ENCODE data around the gene RPL22. TPM values are rescaled to one million over a fixed set of nuclear protein-coding genes. Genes with fewer than 3 reads are reported as not detected.

RPL22 gene
- total RNA-seq, 3 donors from 2014 or later = 210 to 329 (median 306) TPM

GRCh38 chr1:6154525-6155319 lies 44.7 kb downstream of the RPL22 start:
- Histone ChIP-seq H3K4me1 (peaks cover 0 to 7% of the 10 kb centered on the region in 2 donors), H3K9me3 (no peaks in the 10 kb centered on the region), H3K27ac (no peak overlapping the region), H3K36me3 (no peaks in the 10 kb centered on the region), H3K4me3 (no peak overlapping the region), H3K27me3 (peaks cover 0 to 3% of the 10 kb centered on the region in 2 donors)
- DNase-seq (ENCODE audit: low spot score in 2 of 2) = no peak
- intact Hi-C loops (cut with DNase I; ENCODE audit: low total_unique reads) = loop anchor here (5.0 kb wide), 1 partner anchor 413 kb away; no protein-coding TSS in a partner anchor
- no peak for TF ChIP-seq CTCF (IDR thresholded peaks at IDR 0.05)
- TF ChIP-seq POLR2A (IDR thresholded peaks at IDR 0.05) = no peak
- no peak for TF ChIP-seq POLR2AphosphoS5 (IDR thresholded peaks at IDR 0.05)

DNA sequence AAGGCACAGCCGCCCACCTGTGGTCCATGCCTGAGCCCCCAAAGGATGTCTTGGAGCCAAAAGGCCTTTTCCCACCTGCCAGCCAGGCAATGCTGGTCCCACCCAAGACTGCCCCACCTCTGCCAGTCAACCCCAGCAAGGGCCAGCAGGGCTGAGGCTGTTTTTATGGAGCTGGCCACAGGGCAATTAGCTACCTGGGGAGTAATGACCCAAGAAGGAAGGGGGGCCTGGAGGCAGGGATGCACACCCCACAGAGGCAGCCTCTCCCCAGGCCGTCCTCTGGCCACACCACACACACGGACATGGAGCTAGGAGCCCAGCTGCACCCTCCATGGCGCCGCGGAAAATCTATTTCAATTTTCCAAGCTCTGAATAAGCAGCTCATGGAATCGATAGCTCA lies 46.5 kb downstream of the RPL22 start:
- TF ChIP-seq POLR2AphosphoS5 (IDR thresholded peaks at IDR 0.05) (no peak), POLR2A (IDR thresholded peaks at IDR 0.05) (no peak), CTCF (IDR thresholded peaks at IDR 0.05) (no peak)
- peaks cover 3 to 13% of the 10 kb centered on the region in 2 donors for H3K27me3 ChIP-seq
- no peak overlapping the region for H3K27ac ChIP-seq
- H3K36me3 ChIP-seq = no peaks in the 10 kb centered on the region
- peaks cover 0 to 7% of the 10 kb centered on the region in 2 donors for H3K4me1 ChIP-seq
- no peak overlapping the region for H3K4me3 ChIP-seq
- H3K9me3 ChIP-seq = no peaks in the 10 kb centered on the region
- no peak for DNase-seq (ENCODE audit: low spot score in 2 of 2)
- intact Hi-C loops (cut with DNase I; ENCODE audit: low total_unique reads) = loop anchor here (1.0 to 5.0 kb wide), 2 partner anchors 45 to 414 kb away; no protein-coding TSS in a partner anchor

DNA sequence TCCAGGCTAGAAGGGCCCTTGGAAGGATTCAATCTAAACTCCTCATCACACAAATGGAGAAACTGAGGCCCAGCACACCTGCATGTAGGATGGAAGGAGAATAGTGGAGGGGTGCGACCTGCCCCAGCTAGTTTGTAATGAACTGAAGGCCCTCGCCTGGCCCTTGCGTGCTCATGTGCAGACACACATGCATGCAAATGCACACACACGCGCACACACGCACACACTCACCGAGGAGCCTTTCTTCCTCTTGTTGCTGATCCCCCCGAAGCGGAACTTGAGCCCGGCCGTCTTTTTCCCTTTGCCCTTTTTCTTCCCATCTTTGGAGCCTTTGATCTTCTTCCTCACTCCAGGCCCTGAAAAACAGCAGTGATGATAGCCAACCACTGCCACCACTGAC lies 47.2 kb downstream of the RPL22 start:
- H3K9me3 ChIP-seq = no peaks in the 10 kb centered on the region
- intact Hi-C loops (cut with DNase I; ENCODE audit: low total_unique reads) = loop anchor here (1.0 to 5.0 kb wide), 2 partner anchors 44 to 415 kb away; no protein-coding TSS in a partner anchor
- H3K4me1 ChIP-seq = peaks cover 0 to 4% of the 10 kb centered on the region in 2 donors
- no peaks in the 10 kb centered on the region for H3K36me3 ChIP-seq
- DNase-seq (ENCODE audit: low spot score in 2 of 2) = no peak
- H3K27me3 ChIP-seq = peaks cover 3 to 20% of the 10 kb centered on the region in 2 donors
- H3K4me3 ChIP-seq = no peak overlapping the region
- TF ChIP-seq CTCF (IDR thresholded peaks at IDR 0.05) = no peak
- TF ChIP-seq POLR2AphosphoS5 (IDR thresholded peaks at IDR 0.05) = no peak
- TF ChIP-seq POLR2A (IDR thresholded peaks at IDR 0.05) = no peak
- H3K27ac ChIP-seq = no peak overlapping the region

- Histone ChIP-seq H3K4me3 (no peak overlapping the region), H3K27me3 (peaks cover 3 to 29% of the 10 kb centered on the region in 2 donors), H3K27ac (no peak overlapping the region), H3K36me3 (no peaks in the 10 kb centered on the region), H3K4me1 (no peaks in the 10 kb centered on the region), H3K9me3 (no peaks in the 10 kb centered on the region)
- TF ChIP-seq POLR2AphosphoS5 (IDR thresholded peaks at IDR 0.05) = no peak
- no peak for TF ChIP-seq CTCF (IDR thresholded peaks at IDR 0.05)
- no peak for TF ChIP-seq POLR2A (IDR thresholded peaks at IDR 0.05)
- intact Hi-C loops (cut with DNase I; ENCODE audit: low total_unique reads) = loop anchor here (5.0 kb wide), 1 partner anchor 416 kb away; no protein-coding TSS in a partner anchor
- DNase-seq (ENCODE audit: low spot score in 2 of 2) = no peak
These were observed 48.0 kb downstream of the RPL22 start for GRCh38 chr1:6151291-6151822.
